Liver (tissue), 3 donors: ENCODE data around the gene TRAPPC3.

Source experiments
- CTCF ChIP-seq: fragments of 150-350 bp; IDR thresholded peaks from 2 replicates; pipeline ENCODE4 v1.5.1; 2017; ENCODE audit warnings: improper control_type of control experiment, low read depth, low read length; ENCODE audit not compliant: missing input control
- GABPA ChIP-seq, 2 donors: IDR thresholded peaks in 1 of 2; conservative IDR thresholded peaks in 1 of 2; 2 replicates each; pipeline ENCODE4 v1.6.1; 2016; ENCODE audit warnings: antibody characterized with exemption in 2 of 2, mild to moderate bottlenecking in 1 of 2, moderate library complexity in 1 of 2
- HNF4A ChIP-seq, 2 donors: conservative IDR thresholded peaks; 2 replicates each; pipeline ENCODE4 v1.6.1; 2016; ENCODE audit warnings: antibody characterized with exemption in 2 of 2, mild to moderate bottlenecking in 2 of 2
- JUND ChIP-seq, 2 donors: IDR thresholded peaks; 2 replicates each; pipeline ENCODE4 v1.6.1; 2016; ENCODE audit warnings: antibody characterized with exemption in 2 of 2
- REST ChIP-seq: IDR thresholded peaks from 2 replicates; pipeline ENCODE4 v1.6.1; 2016; ENCODE audit warnings: antibody characterized with exemption, mild to moderate bottlenecking
- YY1 ChIP-seq: IDR thresholded peaks from 2 replicates; pipeline ENCODE4 v1.6.1; 2016; ENCODE audit warnings: antibody characterized with exemption, mild to moderate bottlenecking
- TF ChIP-seq, protein P1 (sequence below): IDR thresholded peaks from 2 replicates; pipeline ENCODE4 v1.6.1; 2016; ENCODE audit warnings: antibody characterized with exemption
- donor health status: healthy.
- donor health status: healthy.

DNA sequence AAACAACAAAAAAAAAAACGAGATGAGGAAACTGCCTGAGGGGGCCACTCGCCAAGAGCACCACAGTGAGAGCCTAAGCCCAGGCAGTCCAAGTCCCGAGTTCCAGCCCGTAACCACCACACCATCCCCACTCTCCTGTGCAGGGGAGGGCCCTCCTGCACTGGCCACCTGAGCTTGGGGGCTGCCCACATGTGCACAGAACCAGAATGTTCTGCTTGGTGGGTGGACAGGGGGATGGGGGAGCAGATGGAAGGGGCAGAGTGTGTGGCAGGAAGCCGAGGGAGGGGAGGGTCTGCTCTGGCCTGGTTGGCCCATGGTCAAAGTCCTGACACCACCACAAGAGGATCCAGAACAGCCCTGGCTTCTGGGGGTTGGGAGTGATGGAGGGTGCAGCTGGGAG, 43.0 kb downstream of the TRAPPC3 start:
- no peak for TF ChIP-seq HNF4A (conservative IDR thresholded peaks at IDR 0.05)
- no peak for TF ChIP-seq CTCF
- TF ChIP-seq, protein P1, sequence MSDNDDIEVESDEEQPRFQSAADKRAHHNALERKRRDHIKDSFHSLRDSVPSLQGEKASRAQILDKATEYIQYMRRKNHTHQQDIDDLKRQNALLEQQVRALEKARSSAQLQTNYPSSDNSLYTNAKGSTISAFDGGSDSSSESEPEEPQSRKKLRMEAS = no peak
- TF ChIP-seq GABPA (IDR thresholded peaks at IDR 0.05 in 1 of 2, conservative IDR thresholded peaks at IDR 0.05 in 1 of 2) = no peak
- no peak for TF ChIP-seq JUND (IDR thresholded peaks at IDR 0.05)
- no peak for TF ChIP-seq REST
- TF ChIP-seq YY1 = no peak
